Measurements from ENCODE around the gene IFIT2. TPM values are rescaled to one million over a fixed set of nuclear protein-coding genes. Genes with fewer than 3 reads are reported as not detected.

Gene IFIT2
- total RNA-seq, 1 experiment from 2014 or later = 40.8 TPM

DNA sequence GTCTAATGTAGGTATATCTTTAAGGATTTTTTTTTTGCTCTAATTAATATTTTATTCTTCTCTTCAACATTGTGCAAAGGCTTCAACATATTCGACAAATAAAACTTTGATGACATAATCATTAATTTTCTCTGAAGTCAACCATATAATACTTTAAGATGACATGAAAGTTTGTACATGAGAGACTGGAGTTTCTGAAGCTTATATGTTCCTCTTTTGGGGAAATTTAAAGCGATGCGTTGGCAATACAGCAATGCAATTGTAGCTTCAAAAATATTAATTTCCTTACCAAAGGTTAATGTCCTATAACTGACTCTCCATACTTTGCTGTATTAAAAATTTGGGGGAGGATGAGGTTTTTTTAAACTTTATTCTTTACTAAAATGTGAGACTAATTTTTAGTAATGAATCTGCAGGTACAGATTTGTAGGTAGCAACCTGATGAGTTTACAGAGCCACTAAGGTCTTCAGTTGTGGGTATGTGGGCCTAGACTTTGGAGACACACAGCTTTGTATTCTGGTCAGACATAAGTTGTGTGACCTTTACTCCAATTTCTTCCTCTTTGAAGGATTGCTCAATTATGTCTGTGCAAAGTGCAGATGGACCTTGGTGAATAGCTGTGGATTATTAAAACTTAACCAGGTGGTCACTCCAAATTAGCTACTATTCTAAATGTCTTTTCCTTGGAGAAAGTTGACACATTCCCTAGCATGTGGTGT lies 32.3 kb upstream of the IFIT2 start:
- Mint-ChIP-seq H3K9me3 (ENCODE audit: low read depth, unreplicated experiment) (no peaks in the 10 kb centered on the region), H3K27me3 (ENCODE audit: unreplicated experiment) (no peaks in the 10 kb centered on the region), H3K36me3 (ENCODE audit: insufficient read depth, unreplicated experiment) (no peaks in the 10 kb centered on the region), H3K4me1 (ENCODE audit: low read depth, unreplicated experiment) (peaks cover 28% of the 10 kb centered on the region), H3K27ac (ENCODE audit: unreplicated experiment) (no peak overlapping the region), H3K4me3 (ENCODE audit: low read depth, unreplicated experiment) (no peak overlapping the region)
- CTCF ChIA-PET = interaction anchor here (1.1 kb wide), 1 partner anchor 9 kb away, joined by 3 read pairs; no protein-coding TSS in a partner anchor
- TF ChIP-seq, protein P1, sequence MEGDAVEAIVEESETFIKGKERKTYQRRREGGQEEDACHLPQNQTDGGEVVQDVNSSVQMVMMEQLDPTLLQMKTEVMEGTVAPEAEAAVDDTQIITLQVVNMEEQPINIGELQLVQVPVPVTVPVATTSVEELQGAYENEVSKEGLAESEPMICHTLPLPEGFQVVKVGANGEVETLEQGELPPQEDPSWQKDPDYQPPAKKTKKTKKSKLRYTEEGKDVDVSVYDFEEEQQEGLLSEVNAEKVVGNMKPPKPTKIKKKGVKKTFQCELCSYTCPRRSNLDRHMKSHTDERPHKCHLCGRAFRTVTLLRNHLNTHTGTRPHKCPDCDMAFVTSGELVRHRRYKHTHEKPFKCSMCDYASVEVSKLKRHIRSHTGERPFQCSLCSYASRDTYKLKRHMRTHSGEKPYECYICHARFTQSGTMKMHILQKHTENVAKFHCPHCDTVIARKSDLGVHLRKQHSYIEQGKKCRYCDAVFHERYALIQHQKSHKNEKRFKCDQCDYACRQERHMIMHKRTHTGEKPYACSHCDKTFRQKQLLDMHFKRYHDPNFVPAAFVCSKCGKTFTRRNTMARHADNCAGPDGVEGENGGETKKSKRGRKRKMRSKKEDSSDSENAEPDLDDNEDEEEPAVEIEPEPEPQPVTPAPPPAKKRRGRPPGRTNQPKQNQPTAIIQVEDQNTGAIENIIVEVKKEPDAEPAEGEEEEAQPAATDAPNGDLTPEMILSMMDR (IDR thresholded peaks at IDR 0.05; ENCODE audit: unreplicated experiment) = no peak
- DNase-seq = no peak
- no TSS peak for BruUV-seq (replicated peaks)
- intact Hi-C loops (cut with micrococcal nuclease; ENCODE audit: unreplicated experiment) = no loop called here

- no peak overlapping the region for H3K4me3 Mint-ChIP-seq (ENCODE audit: low read depth, unreplicated experiment)
- H3K27me3 Mint-ChIP-seq (ENCODE audit: unreplicated experiment) = no peaks in the 10 kb centered on the region
- H3K27ac Mint-ChIP-seq (ENCODE audit: unreplicated experiment) = no peak overlapping the region
- H3K36me3 Mint-ChIP-seq (ENCODE audit: insufficient read depth, unreplicated experiment) = no peaks in the 10 kb centered on the region
- TF ChIP-seq, protein P1 (IDR thresholded peaks at IDR 0.05; ENCODE audit: unreplicated experiment) = no peak
- BruUV-seq (replicated peaks) = no TSS peak
- H3K4me1 Mint-ChIP-seq (ENCODE audit: low read depth, unreplicated experiment) = peaks cover 34% of the 10 kb centered on the region
- DNase-seq = no peak
- intact Hi-C loops (cut with micrococcal nuclease; ENCODE audit: unreplicated experiment) = no loop called here
- CTCF ChIA-PET = interaction anchor here (1.1 kb wide), 1 partner anchor 8 kb away, joined by 3 read pairs; no protein-coding TSS in a partner anchor
- no peaks in the 10 kb centered on the region for H3K9me3 Mint-ChIP-seq (ENCODE audit: low read depth, unreplicated experiment)
These were observed 31.7 kb upstream of the IFIT2 start for GRCh38 chr10:89270153-89270483.

DNA sequence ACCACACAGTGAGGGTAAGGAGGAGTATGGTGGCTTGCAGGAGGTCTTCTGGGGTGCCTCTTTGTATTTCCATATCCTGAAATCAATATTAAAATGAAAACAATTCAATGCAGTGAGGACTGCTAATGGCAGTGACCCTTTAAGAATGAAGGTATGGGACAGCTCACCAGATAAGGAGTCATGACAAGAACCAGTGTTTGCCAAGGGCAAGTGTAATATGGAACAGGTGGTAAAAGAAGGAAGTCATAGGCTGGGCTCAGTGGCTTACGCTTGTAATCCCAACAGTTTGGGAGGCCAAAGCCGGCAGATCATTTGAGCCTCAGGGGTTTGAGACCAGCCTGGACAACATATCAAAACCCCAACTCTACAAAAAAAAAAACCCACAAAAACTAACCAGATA lies 30.3 kb upstream of the IFIT2 start:
- TF ChIP-seq, protein P1 (IDR thresholded peaks at IDR 0.05; ENCODE audit: unreplicated experiment) = no peak
- H3K4me1 Mint-ChIP-seq (ENCODE audit: low read depth, unreplicated experiment) = peaks cover 48% of the 10 kb centered on the region
- DNase-seq = no peak
- no peaks in the 10 kb centered on the region for H3K36me3 Mint-ChIP-seq (ENCODE audit: insufficient read depth, unreplicated experiment)
- no peaks in the 10 kb centered on the region for H3K27me3 Mint-ChIP-seq (ENCODE audit: unreplicated experiment)
- CTCF ChIA-PET = interaction anchor here (0.7 kb wide), 1 partner anchor 98 kb away, joined by 4 read pairs; no protein-coding TSS in a partner anchor
- BruUV-seq (replicated peaks) = no TSS peak
- no peak overlapping the region for H3K4me3 Mint-ChIP-seq (ENCODE audit: low read depth, unreplicated experiment)
- H3K27ac Mint-ChIP-seq (ENCODE audit: unreplicated experiment) = no peak overlapping the region
- H3K9me3 Mint-ChIP-seq (ENCODE audit: low read depth, unreplicated experiment) = no peaks in the 10 kb centered on the region
- intact Hi-C loops (cut with micrococcal nuclease; ENCODE audit: unreplicated experiment) = no loop called here

DNA sequence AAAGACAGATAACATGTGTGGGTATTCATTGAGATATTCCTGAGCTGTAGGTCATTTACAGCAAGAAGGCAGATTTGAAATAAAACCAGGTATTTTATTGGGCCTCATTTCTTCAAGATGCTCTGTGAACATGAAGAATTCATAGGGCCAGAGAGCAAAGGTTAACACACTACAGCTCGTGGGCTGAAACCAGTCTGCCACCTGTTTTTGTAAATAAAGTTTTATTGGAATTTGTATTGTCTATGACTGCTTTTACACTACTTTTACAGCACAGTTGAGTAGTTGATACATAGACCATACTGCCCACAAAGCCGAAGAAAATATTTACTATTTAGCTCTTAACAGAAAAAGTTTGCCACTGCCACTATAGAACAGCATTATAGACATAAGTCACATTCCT lies 28.2 kb upstream of the IFIT2 start:
- TF ChIP-seq, protein P1 (IDR thresholded peaks at IDR 0.05; ENCODE audit: unreplicated experiment) = no peak

More for the DNA sequence above, 28.2 kb upstream of the IFIT2 start:
- Mint-ChIP-seq H3K27ac (ENCODE audit: unreplicated experiment) (no peak overlapping the region), H3K4me1 (ENCODE audit: low read depth, unreplicated experiment) (peaks cover 54% of the 10 kb centered on the region), H3K27me3 (ENCODE audit: unreplicated experiment) (no peaks in the 10 kb centered on the region), H3K4me3 (ENCODE audit: low read depth, unreplicated experiment) (no peak overlapping the region), H3K36me3 (ENCODE audit: insufficient read depth, unreplicated experiment) (no peaks in the 10 kb centered on the region), H3K9me3 (ENCODE audit: low read depth, unreplicated experiment) (no peaks in the 10 kb centered on the region)
- CTCF ChIA-PET = no interaction called here
- no peak for DNase-seq
- no TSS peak for BruUV-seq (replicated peaks)
- intact Hi-C loops (cut with micrococcal nuclease; ENCODE audit: unreplicated experiment) = no loop called here
